Measurements from ENCODE around the gene TNNC1.

- TF ChIP-seq SUZ12 (IDR thresholded peaks at IDR 0.05), result no peak
- no peak for TF ChIP-seq SP1 (IDR thresholded peaks at IDR 0.05)
- TF ChIP-seq FOXA1 (IDR thresholded peaks at IDR 0.05), result no peak
- no peak for TF ChIP-seq TARDBP (IDR thresholded peaks at IDR 0.05)
- no peak for TF ChIP-seq FOXM1 (IDR thresholded peaks at IDR 0.05; ENCODE audit: borderline replicate concordance)
- TF ChIP-seq HDGF (IDR thresholded peaks at IDR 0.05; ENCODE audit: borderline replicate concordance), result no peak
- no peak for TF ChIP-seq ZNF384 (IDR thresholded peaks at IDR 0.05)
- TF ChIP-seq FOXK2 (IDR thresholded peaks at IDR 0.05), result no peak
- no peak for TF ChIP-seq BHLHE40 (IDR thresholded peaks at IDR 0.05; ENCODE audit: borderline replicate concordance)
- TF ChIP-seq LEF1 (IDR thresholded peaks at IDR 0.05; ENCODE audit: borderline replicate concordance), result no peak
- no peak for TF ChIP-seq NFRKB (IDR thresholded peaks at IDR 0.05)
- TF ChIP-seq ARNT (IDR thresholded peaks at IDR 0.05), result no peak
These were observed 19.8 kb downstream of the TNNC1 start for GRCh38 chr3:52433996-52434479.
